ENCODE data around the gene ANKRD29. TPM values are rescaled to one million over a fixed set of nuclear protein-coding genes. Genes with fewer than 3 reads are reported as not detected.
"Not testable (repeated sequence)": the region's sequence is repeated elsewhere in the genome, so short reads cannot be mapped to it uniquely, and the experiment has no call there.

Gene ANKRD29
- total RNA-seq, 1 experiment from 2014 or later, result 2.9 TPM

DNA sequence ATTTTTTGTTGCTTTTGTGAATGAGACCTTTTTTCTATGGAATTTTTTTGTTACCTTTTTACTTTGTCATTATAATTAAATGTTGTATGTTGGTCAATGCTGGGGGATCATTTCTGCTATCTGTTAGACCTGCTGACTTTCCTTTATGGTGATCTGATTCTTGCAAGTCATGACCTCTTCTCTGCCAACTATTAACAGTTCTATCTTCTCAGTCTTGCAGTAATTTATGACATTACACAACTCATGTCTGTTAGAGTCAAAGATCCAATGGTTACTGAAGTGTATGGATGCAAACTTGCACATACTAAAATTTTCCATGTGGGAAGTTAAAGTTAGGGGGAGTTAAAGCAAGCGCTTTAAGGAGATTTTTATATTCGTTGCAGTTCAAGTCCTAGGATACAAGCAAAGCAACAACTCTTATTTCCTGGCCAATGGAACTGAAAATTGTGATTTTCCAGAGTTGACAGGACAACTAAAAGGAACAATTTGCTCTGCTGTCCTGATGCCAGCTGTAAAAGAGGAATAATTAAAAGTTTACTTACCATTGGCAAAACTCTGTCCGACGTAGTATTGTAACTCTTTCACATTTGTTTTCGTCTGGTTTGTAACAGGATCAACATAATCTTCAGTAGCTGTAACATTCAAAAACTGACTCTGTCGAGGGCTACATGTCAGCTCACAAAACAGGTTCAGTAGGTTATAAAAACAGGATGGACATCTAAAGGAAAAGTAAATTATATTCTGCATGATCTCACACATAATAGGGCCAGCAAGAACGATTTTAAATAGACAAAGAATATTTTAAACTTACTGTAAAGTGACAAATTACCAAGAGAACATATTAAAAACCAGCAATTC is 94.2 kb downstream of the ANKRD29 start:
- DNase-seq, result no peak
- H3K4me3 ChIP-seq (ENCODE audit: insufficient read depth, low read depth, low read length), result no peak overlapping the region
- H3K27me3 ChIP-seq (ENCODE audit: control insufficient read depth, insufficient read depth, low read length), result no peaks in the 10 kb centered on the region
- peaks cover 11% of the 10 kb centered on the region for H3K36me3 ChIP-seq (replicated peaks; ENCODE audit: control insufficient read depth, insufficient read depth, low read length)

DNA sequence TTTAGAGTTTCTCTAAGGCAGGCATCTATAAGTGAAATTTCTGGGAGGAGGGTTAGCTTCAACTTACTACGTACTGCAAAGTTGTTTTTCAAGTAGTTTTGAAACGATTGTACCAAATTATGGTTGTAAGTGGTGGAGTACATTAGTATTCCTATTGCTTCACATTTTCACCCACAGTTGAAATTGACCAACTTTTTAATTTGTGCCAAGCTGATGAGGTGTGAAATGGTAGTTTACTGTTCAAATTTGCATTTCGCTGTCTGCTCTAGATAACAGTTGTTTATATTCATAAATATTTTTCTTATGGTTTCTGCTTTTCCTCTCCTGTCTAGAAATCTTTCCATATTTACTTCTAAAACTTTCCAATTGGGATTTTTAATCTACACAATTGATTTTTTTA is 95.0 kb downstream of the ANKRD29 start:
- DNase-seq, result no peak
- H3K27me3 ChIP-seq (ENCODE audit: control insufficient read depth, insufficient read depth, low read length), result no peaks in the 10 kb centered on the region
- no peak overlapping the region for H3K4me3 ChIP-seq (ENCODE audit: insufficient read depth, low read depth, low read length)
- H3K36me3 ChIP-seq (replicated peaks; ENCODE audit: control insufficient read depth, insufficient read depth, low read length), result peaks cover 13% of the 10 kb centered on the region

- DNase-seq, result no peak
- no peaks in the 10 kb centered on the region for H3K27me3 ChIP-seq (ENCODE audit: control insufficient read depth, insufficient read depth, low read length)
- H3K36me3 ChIP-seq (replicated peaks; ENCODE audit: control insufficient read depth, insufficient read depth, low read length), result peaks cover 11% of the 10 kb centered on the region
- H3K4me3 ChIP-seq (ENCODE audit: insufficient read depth, low read depth, low read length), result no peak overlapping the region
These were observed 96.7 kb downstream of the ANKRD29 start for GRCh38 chr18:23565916-23566547.

GRCh38 chr18:23563377-23564043 is 99.2 kb downstream of the ANKRD29 start:
- Histone ChIP-seq H3K4me3 (ENCODE audit: insufficient read depth, low read depth, low read length) (no peak overlapping the region), H3K27me3 (ENCODE audit: control insufficient read depth, insufficient read depth, low read length) (no peaks in the 10 kb centered on the region), H3K36me3 (replicated peaks; ENCODE audit: control insufficient read depth, insufficient read depth, low read length) (peaks cover 9% of the 10 kb centered on the region)
- DNase-seq, result no peak

- DNase-seq, result no peak
- no peaks in the 10 kb centered on the region for H3K27me3 ChIP-seq (ENCODE audit: control insufficient read depth, insufficient read depth, low read length)
- H3K4me3 ChIP-seq (ENCODE audit: insufficient read depth, low read depth, low read length), result no peak overlapping the region
These were observed 102.5 kb downstream of the ANKRD29 start for GRCh38 chr18:23560186-23560585.

DNA sequence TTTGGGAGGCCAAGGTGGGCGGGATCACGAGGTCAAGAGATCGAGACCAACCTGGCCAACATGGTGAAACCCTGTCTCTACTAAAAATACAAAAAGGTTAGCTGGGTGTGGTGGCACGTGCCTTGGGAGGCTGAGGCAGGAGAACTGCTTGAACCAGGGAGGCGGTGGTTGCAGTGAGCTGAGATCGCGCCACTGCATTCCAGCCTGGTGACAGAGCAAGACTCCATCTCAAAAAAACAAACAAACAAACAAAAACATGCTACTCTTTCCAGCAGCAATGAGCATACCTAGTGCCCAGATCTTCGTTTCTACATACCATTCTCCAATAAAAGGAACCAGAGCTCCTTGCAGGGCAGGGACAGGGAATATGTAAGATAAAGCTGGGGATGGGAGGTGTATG is 105.2 kb downstream of the ANKRD29 start:
- H3K36me3 ChIP-seq (replicated peaks; ENCODE audit: control insufficient read depth, insufficient read depth, low read length), result peaks cover 31% of the 10 kb centered on the region
- not testable (repeated sequence) for DNase-seq; H3K27me3 ChIP-seq (ENCODE audit: control insufficient read depth, insufficient read depth, low read length); H3K4me3 ChIP-seq (ENCODE audit: insufficient read depth, low read depth, low read length)

More at GRCh38 chr18:23560186-23560585, 102.5 kb downstream of the ANKRD29 start:
- H3K36me3 ChIP-seq (replicated peaks; ENCODE audit: control insufficient read depth, insufficient read depth, low read length), result peaks cover 18% of the 10 kb centered on the region

DNA sequence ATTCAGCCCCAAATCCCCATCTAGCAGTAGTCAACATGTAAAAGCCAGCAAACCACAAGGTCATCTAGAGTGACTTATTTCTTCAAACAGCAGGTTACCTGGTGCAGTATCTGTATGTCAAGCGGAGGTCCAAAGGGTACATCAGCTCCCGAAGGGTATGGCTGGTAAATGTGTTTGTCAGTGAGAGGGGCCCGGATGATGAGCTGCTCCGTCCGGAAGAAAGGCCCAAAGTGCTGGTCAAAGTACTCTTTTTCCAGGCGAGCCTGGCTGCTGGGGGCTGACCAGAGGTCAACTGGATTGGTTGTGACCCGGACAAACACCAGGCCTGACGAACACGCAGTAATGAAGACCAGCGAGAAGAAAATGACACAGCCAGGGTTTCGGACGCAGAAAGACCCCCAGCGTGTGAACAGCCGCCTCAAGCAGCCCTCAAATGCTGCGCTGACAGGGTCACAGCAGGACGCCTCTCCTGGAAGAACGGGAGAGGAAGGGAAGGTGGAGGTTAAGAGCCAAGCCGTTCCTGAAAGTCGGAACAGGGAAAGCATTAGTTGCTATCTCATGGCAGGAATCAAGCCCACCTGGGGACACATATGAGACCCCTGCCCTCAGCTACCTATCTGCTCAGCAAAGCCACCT is 106.4 kb downstream of the ANKRD29 start:
- Histone ChIP-seq H3K36me3 (replicated peaks; ENCODE audit: control insufficient read depth, insufficient read depth, low read length) (peaks cover 33% of the 10 kb centered on the region), H3K27me3 (ENCODE audit: control insufficient read depth, insufficient read depth, low read length) (no peaks in the 10 kb centered on the region), H3K4me3 (ENCODE audit: insufficient read depth, low read depth, low read length) (no peak overlapping the region)
- DNase-seq, result no peak

DNA sequence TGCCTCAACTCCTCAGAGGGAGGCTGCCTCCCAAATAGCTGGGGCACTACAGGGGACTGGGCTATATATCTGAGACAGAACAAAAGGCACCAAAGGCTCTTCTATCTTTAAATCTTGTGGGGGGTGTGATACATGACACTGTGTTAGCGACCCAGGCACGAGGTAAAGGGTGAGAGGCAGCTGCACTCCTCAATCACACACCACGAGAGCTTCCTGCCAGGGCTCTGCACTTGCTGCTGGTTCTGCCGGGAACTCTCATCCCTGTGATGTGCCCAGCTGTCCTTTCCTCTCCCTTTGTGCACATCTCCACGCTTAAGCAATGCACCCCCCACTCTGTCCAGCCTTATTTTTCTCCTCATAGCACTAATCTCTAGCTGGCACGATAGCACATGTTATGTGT is 108.8 kb downstream of the ANKRD29 start:
- no peak overlapping the region for H3K4me3 ChIP-seq (ENCODE audit: insufficient read depth, low read depth, low read length)
- H3K27me3 ChIP-seq (ENCODE audit: control insufficient read depth, insufficient read depth, low read length), result no peaks in the 10 kb centered on the region
- H3K36me3 ChIP-seq (replicated peaks; ENCODE audit: control insufficient read depth, insufficient read depth, low read length), result peaks cover 38% of the 10 kb centered on the region
- no peak for DNase-seq

DNA sequence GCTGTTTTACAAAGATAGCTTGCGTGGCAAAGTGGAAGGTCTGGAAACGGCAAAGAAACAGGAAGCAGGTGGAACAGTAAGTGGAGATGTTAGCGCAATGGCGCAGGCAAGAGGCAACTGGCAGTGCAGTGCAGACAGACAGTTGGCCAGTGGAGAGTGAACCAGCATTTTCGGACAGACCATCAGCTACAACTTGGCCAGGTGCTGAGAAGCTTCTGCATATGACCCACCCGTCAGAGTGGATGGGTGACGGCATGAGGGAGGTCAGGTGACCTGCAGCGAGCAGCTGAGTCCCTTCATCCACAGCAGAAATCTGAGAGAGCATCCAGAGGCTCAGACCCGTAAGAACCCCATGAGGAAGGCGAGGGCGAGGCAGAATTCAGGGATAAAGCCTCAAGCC is 110.2 kb downstream of the ANKRD29 start:
- DNase-seq, result no peak
- H3K36me3 ChIP-seq (replicated peaks; ENCODE audit: control insufficient read depth, insufficient read depth, low read length), result peaks cover 38% of the 10 kb centered on the region
- no peaks in the 10 kb centered on the region for H3K27me3 ChIP-seq (ENCODE audit: control insufficient read depth, insufficient read depth, low read length)
- H3K4me3 ChIP-seq (ENCODE audit: insufficient read depth, low read depth, low read length), result no peak overlapping the region

- DNase-seq, result no peak
- Histone ChIP-seq H3K36me3 (replicated peaks; ENCODE audit: control insufficient read depth, insufficient read depth, low read length) (peaks cover 39% of the 10 kb centered on the region), H3K4me3 (ENCODE audit: insufficient read depth, low read depth, low read length) (no peak overlapping the region), H3K27me3 (ENCODE audit: control insufficient read depth, insufficient read depth, low read length) (no peaks in the 10 kb centered on the region)
These were observed 110.7 kb downstream of the ANKRD29 start for GRCh38 chr18:23551978-23552377.

GRCh38 chr18:23550898-23551297 is 111.8 kb downstream of the ANKRD29 start:
- H3K4me3 ChIP-seq (ENCODE audit: insufficient read depth, low read depth, low read length), result no peak overlapping the region
- peaks cover 34% of the 10 kb centered on the region for H3K36me3 ChIP-seq (replicated peaks; ENCODE audit: control insufficient read depth, insufficient read depth, low read length)
- H3K27me3 ChIP-seq (ENCODE audit: control insufficient read depth, insufficient read depth, low read length), result no peaks in the 10 kb centered on the region
- DNase-seq, result no peak

Other genes with a start within 250 kb of the ANKRD29 start
- gene RIOK3, start 209.6 kb downstream of the ANKRD29 start, total RNA-seq (2014; rRNA removed; shearing (Covaris generic)), result 23.1 and 44.6 TPM in 2 replicates
- 13.0 and 15.1 TPM in 2 replicates for gene RMC1, start 159.4 kb downstream of the ANKRD29 start, total RNA-seq (2014; rRNA removed; shearing (Covaris generic))
- 18.1 and 20.9 TPM in 2 replicates for gene NPC1, start 76.4 kb downstream of the ANKRD29 start, total RNA-seq (2014; rRNA removed; shearing (Covaris generic))
- 0.11 and 0.21 TPM in 2 replicates for gene LAMA3, start 26.5 kb upstream of the ANKRD29 start, total RNA-seq (2014; rRNA removed; shearing (Covaris generic))